NB4 (cell line): Measurements from ENCODE around the gene SV2B.

ENCODE experiments used
- POLR2A ChIP-seq: IDR thresholded peaks from 2 replicates; pipeline ENCODE4 v1.6.1; 2011; ENCODE audit warnings: mild to moderate bottlenecking; ENCODE audit not compliant: insufficient read length; ENCODE audit errors: extremely low read depth
- TF ChIP-seq, protein P1 (sequence below): IDR thresholded peaks from one replicate; pipeline ENCODE4 v1.5.1; 2012; ENCODE audit warnings: low read depth, low read length

DNA sequence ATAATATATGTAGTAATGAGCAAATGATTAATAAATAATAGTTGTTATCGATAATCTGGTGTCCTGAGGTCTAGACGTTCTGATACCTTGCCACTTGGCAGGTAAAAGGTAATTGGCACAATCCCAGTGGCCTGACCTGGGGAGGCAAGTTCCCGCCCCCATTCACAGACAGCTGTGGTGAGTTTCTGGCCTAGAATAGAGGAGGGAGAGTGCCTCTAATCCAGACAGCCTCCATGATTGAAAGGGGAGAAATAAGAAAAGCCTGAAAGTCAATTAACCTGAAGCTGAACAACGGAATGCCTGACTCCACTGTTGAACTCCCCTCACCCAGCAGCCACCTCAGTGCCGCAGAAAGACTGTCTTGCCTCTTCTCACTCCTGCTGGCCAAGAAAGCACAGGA is 38.1 kb upstream of the SV2B start:
- TF ChIP-seq, protein P1, sequence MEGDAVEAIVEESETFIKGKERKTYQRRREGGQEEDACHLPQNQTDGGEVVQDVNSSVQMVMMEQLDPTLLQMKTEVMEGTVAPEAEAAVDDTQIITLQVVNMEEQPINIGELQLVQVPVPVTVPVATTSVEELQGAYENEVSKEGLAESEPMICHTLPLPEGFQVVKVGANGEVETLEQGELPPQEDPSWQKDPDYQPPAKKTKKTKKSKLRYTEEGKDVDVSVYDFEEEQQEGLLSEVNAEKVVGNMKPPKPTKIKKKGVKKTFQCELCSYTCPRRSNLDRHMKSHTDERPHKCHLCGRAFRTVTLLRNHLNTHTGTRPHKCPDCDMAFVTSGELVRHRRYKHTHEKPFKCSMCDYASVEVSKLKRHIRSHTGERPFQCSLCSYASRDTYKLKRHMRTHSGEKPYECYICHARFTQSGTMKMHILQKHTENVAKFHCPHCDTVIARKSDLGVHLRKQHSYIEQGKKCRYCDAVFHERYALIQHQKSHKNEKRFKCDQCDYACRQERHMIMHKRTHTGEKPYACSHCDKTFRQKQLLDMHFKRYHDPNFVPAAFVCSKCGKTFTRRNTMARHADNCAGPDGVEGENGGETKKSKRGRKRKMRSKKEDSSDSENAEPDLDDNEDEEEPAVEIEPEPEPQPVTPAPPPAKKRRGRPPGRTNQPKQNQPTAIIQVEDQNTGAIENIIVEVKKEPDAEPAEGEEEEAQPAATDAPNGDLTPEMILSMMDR, result no peak
- TF ChIP-seq POLR2A, result no peak
